A673 (cell line): ENCODE measurements around the gene EEPD1.

Experiments
- CTCF ChIP-seq: fragments of 300-800, 200-600 bp; sonication (generic); conservative IDR thresholded peaks from 2 replicates; pipeline ENCODE4 v1.5.1; 2017; ENCODE audit warnings: low read depth, mild to moderate bottlenecking, antibody characterized with exemption, low read length, moderate library complexity, mixed read lengths
- EZH2 ChIP-seq: fragments of 200-600 bp; sonication (generic); IDR thresholded peaks from 2 replicates; pipeline ENCODE4 v1.6.1; 2017; ENCODE audit warnings: borderline replicate concordance, low read depth, mild to moderate bottlenecking, mixed read lengths, antibody characterized with exemption, low read length; ENCODE audit not compliant: poor library complexity, severe bottlenecking

GRCh38 chr7:36208426-36208825 is 55.4 kb downstream of the EEPD1 start:
- TF ChIP-seq EZH2: no peak
- TF ChIP-seq CTCF: no peak
